Activated naive CD4-positive, alpha-beta T cell treated with anti-CD3 and anti-CD28 coated beads, Interleukin-2, amount 50 U/mL, for 72 hours (primary cell): Measurements from ENCODE around the gene ENO1. TPM values are rescaled to one million over a fixed set of nuclear protein-coding genes. Genes with fewer than 3 reads are reported as not detected.

ENCODE experiments used
- ATAC-seq, 2 donors: fragments of 150-1000 bp; cut with Tn5 transposase; 2 replicates each; pipeline ENCODE4 v1.10.0; 2021; ENCODE audit warnings: mild to moderate bottlenecking in 2 of 2, moderate library complexity in 2 of 2
- DNase-seq, 2 donors: peaks; one replicate each; pipeline ENCODE4 v3.0.0; 2021 to 2022; ENCODE audit warnings: low spot score in 2 of 2
- H3K27ac Mint-ChIP-seq, 2 donors: one replicate each; pipeline ENCODE4 v1.8.0; 2022; ENCODE audit warnings: mild to moderate bottlenecking in 2 of 2, mixed read lengths in 2 of 2
- H3K36me3 Mint-ChIP-seq, 2 donors: one replicate each; pipeline ENCODE4 v1.8.0; 2022; ENCODE audit warnings: mixed read lengths in 2 of 2
- H3K9me3 Mint-ChIP-seq, 2 donors: one replicate each; pipeline ENCODE4 v1.8.0; 2022; ENCODE audit warnings: mixed read lengths in 2 of 2
- total RNA-seq, 2 donors: library from RNA; stranded (reverse); gene quantifications; one replicate each; pipeline ENCODE4 v1.2.3, GENCODE V29; 2022

ENO1 gene
- total RNA-seq, 2 donors from 2014 or later: 1,473 to 3,739 TPM

DNA sequence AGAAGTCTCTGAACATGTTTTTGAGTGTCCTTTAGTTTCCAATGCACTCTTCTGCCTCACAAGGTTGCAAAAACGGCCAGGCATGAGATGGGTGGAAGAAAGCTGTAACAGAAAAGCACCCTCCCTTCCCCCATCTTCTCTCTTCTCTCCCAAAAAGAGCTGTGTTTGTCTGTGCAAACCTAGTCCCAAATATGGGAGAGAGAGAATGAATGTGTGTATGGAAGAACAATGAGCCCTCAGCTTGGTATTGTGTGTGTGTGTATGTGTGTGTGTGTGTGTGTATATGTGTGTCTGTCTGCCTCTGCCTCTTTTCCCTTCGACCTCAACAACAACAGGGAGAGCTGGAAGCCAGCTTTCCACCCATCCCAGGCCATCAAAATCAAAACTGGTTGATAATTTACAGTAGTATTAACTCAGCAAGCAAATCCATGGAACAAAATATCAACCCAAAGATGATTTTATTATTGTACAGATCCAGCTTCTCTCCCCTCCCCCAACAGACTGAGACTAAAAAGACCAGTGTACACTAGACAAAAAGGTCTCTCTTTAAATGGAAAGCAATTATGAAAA is 62.8 kb downstream of the ENO1 start:
- no peaks in the 10 kb centered on the region for H3K9me3 Mint-ChIP-seq
- DNase-seq (no peak), ATAC-seq (no peak)
- H3K27ac Mint-ChIP-seq: peak overlapping the region in 1 of 2 donors; percentile 94
- H3K36me3 Mint-ChIP-seq: peaks cover 11 to 12% of the 10 kb centered on the region in 2 donors

DNA sequence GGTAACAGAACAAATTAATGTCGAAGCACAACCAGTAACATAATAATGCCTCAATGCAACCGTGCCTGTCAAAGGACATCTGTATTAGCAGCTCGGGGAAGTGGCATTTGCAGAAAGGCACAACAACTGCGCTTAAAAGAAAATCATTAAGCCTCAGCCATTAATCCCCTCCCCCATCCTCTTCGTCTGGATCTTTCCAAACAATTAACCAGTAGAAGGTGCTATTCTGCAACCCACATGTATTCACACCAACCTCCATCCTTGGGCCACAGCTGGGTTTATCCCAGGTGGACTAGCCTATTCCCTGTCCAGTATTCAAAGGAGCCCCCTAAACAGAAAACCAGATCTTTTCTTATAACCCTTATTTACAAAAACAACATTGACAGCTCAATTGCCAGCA is 63.6 kb downstream of the ENO1 start:
- no peak overlapping the region for H3K27ac Mint-ChIP-seq
- H3K9me3 Mint-ChIP-seq: no peaks in the 10 kb centered on the region
- peaks cover 11 to 12% of the 10 kb centered on the region in 2 donors for H3K36me3 Mint-ChIP-seq
- no peak for DNase-seq
- no peak for ATAC-seq

DNA sequence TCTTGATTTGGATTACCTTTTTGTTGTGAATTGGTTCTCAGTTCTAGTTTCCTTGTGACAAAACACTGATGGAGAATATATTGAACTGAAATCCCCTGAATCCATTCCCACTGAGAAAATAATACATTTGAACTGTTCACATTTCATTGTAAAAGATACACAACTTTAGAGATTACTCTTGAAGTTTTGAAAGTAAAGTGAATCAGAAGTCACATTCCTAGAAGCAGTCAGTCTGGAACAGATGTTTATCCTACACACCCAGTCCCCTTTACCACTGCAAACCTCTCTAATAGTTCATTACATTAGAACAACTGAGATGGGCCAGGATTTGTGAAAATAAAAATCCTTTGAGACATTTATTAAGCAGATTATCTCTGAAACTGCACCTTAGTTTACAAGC is 64.5 kb downstream of the ENO1 start:
- H3K27ac Mint-ChIP-seq: peak overlapping the region in 1 of 2 donors; percentile 26
- H3K9me3 Mint-ChIP-seq: no peaks in the 10 kb centered on the region
- peaks cover 11 to 12% of the 10 kb centered on the region in 2 donors for H3K36me3 Mint-ChIP-seq
- ATAC-seq (no peak), DNase-seq (no peak)

DNA sequence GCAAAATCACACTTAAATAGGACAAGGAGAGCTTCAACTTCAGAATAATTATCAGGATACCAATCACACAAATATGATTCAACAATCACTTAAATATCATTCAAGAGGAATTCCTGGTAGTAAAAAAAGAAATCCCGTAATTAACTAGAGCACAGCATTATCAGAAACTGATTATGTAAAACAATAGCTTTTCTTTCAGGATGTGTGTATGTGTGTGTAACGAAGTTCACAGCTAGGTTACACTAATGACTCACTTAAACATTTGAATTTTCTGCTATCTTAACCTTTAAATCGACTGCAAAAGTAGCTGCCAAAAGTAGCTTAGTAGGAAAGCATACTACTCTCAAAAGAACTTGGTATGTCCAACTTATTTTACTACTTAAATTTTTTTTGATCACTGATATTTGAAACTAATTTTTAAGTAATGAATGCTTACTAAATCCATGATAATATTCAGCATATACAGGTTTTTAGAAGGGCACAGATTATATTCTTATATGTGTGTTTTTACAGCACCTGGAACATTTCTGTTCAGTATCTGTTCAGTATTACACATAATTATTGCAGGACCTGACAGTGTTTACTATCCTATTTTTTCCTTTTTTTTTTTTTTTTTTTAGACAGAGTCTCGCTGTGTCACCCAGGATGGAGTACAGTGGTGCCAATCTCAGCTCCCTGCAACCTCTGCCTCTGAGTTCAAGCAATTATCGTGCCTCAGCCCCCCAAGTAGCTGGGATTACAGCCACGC is 65.3 kb downstream of the ENO1 start:
- ATAC-seq: no peak
- Mint-ChIP-seq H3K9me3 (no peaks in the 10 kb centered on the region), H3K36me3 (peaks cover 11 to 12% of the 10 kb centered on the region in 2 donors), H3K27ac (no peak overlapping the region)
- DNase-seq: no peak

DNA sequence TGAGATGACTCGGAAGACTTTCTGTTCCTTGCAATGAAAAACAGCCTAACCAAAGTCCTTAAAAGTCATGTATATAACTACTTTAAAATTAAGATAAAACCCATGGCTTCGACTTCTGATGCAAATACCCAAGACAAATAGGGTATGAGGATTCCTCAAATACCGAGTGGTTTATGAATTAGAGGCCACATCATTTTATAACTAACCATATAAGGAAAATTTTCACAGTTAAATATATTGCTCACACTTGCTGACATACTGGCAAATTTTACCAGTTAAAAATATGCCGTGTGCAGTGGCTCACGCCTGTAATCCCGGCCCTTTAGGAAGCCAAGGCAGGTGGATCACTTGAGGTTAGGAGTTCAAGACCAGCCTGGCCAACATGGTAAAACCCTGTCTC is 66.4 kb downstream of the ENO1 start:
- ATAC-seq: no peak
- Mint-ChIP-seq H3K36me3 (peaks cover 7% of the 10 kb centered on the region in 2 donors), H3K9me3 (no peaks in the 10 kb centered on the region), H3K27ac (no peak overlapping the region)
- no peak for DNase-seq

Other genes starting within 250 kb of the ENO1 start
- gene RERE, start 61.0 kb downstream of the ENO1 start, total RNA-seq: 10 to 100 TPM; 51.8 to 72.1 TPM
- gene CA6, start 67.2 kb upstream of the ENO1 start, total RNA-seq: 1 to 10 TPM in 1 of 2 donors, under 1 TPM in 1; 0.66 to 1.7 TPM
- not detected for gene SLC2A7, start 147.7 kb upstream of the ENO1 start, total RNA-seq
- gene SLC2A5, start 190.9 kb upstream of the ENO1 start, total RNA-seq: not detected